Activated naive CD4-positive, alpha-beta T cell treated with anti-CD3 and anti-CD28 coated beads, Interleukin-2, amount 10 ng/mL, durations not matched to agents 7 days and 5 days (primary cell): ENCODE measurements around the gene SEZ6.

Experiments used
- CTCF ChIA-PET: fragments of 350-600 bp; sonication (Branson Sonifier 250); formaldehyde crosslinking; loops from one replicate; lab custom pipeline; 2021; ENCODE audit warnings: antibody characterized with exemption; lab: Charles Lee
- DNase-seq: peaks from one replicate; pipeline ENCODE4 v3.0.0-alpha.2; 2020
- H3K27ac Mint-ChIP-seq: one replicate; pipeline ENCODE4 v1.8.0; 2021; ENCODE audit warnings: mild to moderate bottlenecking, moderate library complexity, mixed read lengths
- H3K27me3 Mint-ChIP-seq: one replicate; pipeline ENCODE4 v1.8.0; 2021; ENCODE audit warnings: mild to moderate bottlenecking, mixed read lengths
- H3K36me3 Mint-ChIP-seq: one replicate; pipeline ENCODE4 v1.8.0; 2021; ENCODE audit warnings: mixed read lengths
- H3K4me1 Mint-ChIP-seq: one replicate; pipeline ENCODE4 v1.8.0; 2021; ENCODE audit warnings: mixed read lengths
- H3K4me3 Mint-ChIP-seq: one replicate; pipeline ENCODE4 v1.8.0; 2021; ENCODE audit warnings: mild to moderate bottlenecking, moderate library complexity, mixed read lengths
- H3K9me3 Mint-ChIP-seq: one replicate; pipeline ENCODE4 v1.8.0; 2021; ENCODE audit warnings: mixed read lengths

Gene SEZ6

DNA sequence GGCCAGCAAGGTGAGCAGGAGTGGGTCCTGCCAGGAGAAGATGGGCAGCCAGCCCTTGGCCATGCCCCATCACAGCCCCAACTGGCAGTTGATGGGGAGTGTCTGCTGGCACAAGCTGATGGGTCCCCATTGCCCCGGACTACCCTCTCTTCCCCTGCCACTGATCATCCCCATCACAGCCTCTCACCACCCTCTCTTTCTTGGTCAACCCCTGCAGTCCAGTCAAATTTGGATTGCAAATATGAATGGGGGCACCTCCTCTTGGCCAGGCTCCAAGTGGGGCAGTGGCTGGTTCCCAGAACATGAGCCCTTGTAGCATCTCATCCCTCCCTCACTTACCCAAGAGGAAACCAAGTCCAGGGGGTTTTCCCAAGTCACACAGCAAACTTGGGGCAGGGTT is 17.4 kb downstream of the SEZ6 start:
- no peak overlapping the region for H3K4me3 Mint-ChIP-seq
- no peaks in the 10 kb centered on the region for H3K9me3 Mint-ChIP-seq
- no peak overlapping the region for H3K27ac Mint-ChIP-seq
- H3K36me3 Mint-ChIP-seq: no peaks in the 10 kb centered on the region
- peaks cover 6% of the 10 kb centered on the region for H3K4me1 Mint-ChIP-seq
- no peak for DNase-seq
- CTCF ChIA-PET: no interaction called here
- H3K27me3 Mint-ChIP-seq: peaks cover 41% of the 10 kb centered on the region

- no peak overlapping the region for H3K4me3 Mint-ChIP-seq
Observed at GRCh38 chr17:28986714-28987655, 18.8 kb downstream of the SEZ6 start.

DNA sequence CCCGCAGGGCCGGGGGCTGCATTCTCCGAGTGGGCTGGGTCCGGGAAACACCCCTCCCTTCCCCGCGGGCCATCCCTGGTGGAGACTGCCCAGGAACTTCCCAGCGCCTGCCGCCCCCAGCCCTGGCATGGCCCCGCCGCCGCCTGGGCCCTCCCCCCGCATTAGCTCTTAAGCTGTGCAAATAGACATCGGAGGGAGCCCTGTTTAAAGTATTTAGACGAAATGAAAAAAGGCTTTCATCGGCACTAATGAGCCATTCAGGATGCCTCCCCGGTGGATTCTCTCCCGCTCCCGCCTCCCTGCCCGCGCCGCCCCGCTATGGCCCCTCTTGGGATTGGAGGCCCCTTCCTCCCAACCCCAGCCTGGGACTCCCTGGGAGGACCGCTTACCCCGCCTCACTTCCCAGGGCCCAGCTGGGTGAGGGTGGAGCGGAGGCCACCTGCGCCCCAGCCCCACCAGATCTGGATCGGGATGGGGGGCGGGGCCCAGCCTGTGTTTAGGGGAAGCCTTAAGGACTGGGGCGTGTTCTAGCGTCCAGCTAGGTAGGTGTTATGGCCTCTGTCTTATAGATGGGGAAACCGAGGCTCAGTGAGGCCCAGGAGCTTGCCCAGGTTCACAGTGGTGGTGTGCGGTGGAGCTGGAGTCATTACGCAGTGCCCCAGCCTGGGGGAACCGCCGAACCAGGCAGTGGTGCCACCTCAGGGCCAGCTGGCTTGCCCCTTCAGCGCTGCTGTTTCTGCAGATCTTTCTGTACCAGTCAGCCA is 19.7 kb downstream of the SEZ6 start:
- no peaks in the 10 kb centered on the region for H3K9me3 Mint-ChIP-seq
- H3K36me3 Mint-ChIP-seq: no peaks in the 10 kb centered on the region
- no peak overlapping the region for H3K4me3 Mint-ChIP-seq
- peaks cover 24% of the 10 kb centered on the region for H3K4me1 Mint-ChIP-seq
- no peak overlapping the region for H3K27ac Mint-ChIP-seq
- peaks cover 24% of the 10 kb centered on the region for H3K27me3 Mint-ChIP-seq
- CTCF ChIA-PET: interaction anchor here (0.7 kb wide), 1 partner anchor 12 kb away, joined by 3 read pairs; no protein-coding TSS in a partner anchor
- no peak for DNase-seq

More at GRCh38 chr17:28986714-28987655, 18.8 kb downstream of the SEZ6 start:
- peaks cover 29% of the 10 kb centered on the region for H3K27me3 Mint-ChIP-seq
- H3K4me1 Mint-ChIP-seq: peaks cover 21% of the 10 kb centered on the region
- no peak for DNase-seq
- CTCF ChIA-PET: interaction anchor here (0.7 kb wide), 1 partner anchor 13 kb away, joined by 3 read pairs; no protein-coding TSS in a partner anchor
- H3K27ac Mint-ChIP-seq: no peak overlapping the region
- no peaks in the 10 kb centered on the region for H3K36me3 Mint-ChIP-seq
- no peaks in the 10 kb centered on the region for H3K9me3 Mint-ChIP-seq

- no peak for DNase-seq
- no peaks in the 10 kb centered on the region for H3K9me3 Mint-ChIP-seq
- no peaks in the 10 kb centered on the region for H3K36me3 Mint-ChIP-seq
- CTCF ChIA-PET: interaction anchor here (1.1 to 1.3 kb wide), 3 partner anchors 23 to 148 kb away, joined by 3 to 4 read pairs (median 3); partner anchors contain the start of gene SEZ6
- no peak overlapping the region for H3K4me3 Mint-ChIP-seq
- peaks cover 24% of the 10 kb centered on the region for H3K4me1 Mint-ChIP-seq
- H3K27ac Mint-ChIP-seq: peak overlapping the region; percentile 90
- peaks cover 19% of the 10 kb centered on the region for H3K27me3 Mint-ChIP-seq
Observed at GRCh38 chr17:28983286-28984230, 22.3 kb downstream of the SEZ6 start.

GRCh38 chr17:28982131-28982793 is 23.6 kb downstream of the SEZ6 start:
- peak; percentile 60 for DNase-seq

DNA sequence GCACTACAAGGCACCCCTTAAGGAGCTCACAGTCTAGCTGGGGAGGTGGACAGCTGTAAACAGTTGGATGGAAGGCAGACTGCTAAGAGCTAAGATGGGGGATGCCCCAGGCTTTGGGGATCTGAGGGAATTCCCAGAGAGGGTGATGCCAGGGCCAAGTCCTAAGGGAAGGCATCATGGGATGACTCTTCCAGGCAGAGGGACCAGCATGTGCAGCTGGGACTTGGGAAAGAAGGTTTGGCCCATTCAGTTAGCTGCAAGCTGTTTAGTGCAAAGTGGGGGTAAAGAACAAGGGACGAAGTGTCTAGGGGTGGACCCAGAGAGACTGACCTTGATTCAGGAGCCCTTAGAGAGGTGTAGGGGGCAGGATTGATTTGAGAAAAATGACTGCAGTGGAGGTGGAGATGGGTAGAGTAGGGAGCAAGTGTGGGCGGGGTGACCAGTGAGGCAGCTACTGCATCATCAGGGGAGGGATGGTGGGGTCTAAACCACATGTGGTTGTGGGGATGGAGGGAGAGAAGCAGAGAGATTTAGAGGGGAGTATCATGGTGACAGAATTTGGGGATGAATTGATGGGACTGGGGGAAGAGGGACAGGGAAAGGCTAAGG is 27.4 kb downstream of the SEZ6 start:
- no peak for DNase-seq
- Mint-ChIP-seq H3K4me1 (peaks cover 18% of the 10 kb centered on the region), H3K27me3 (peaks cover 26% of the 10 kb centered on the region), H3K36me3 (no peaks in the 10 kb centered on the region), H3K9me3 (no peaks in the 10 kb centered on the region), H3K27ac (no peak overlapping the region), H3K4me3 (no peak overlapping the region)
- CTCF ChIA-PET: interaction anchor here (0.8 to 1.1 kb wide), 2 partner anchors 13 kb away, joined by 3 to 4 read pairs; no protein-coding TSS in a partner anchor

More at GRCh38 chr17:28982131-28982793, 23.6 kb downstream of the SEZ6 start:
- Mint-ChIP-seq H3K4me3 (no peak overlapping the region), H3K27me3 (peaks cover 14% of the 10 kb centered on the region), H3K9me3 (no peaks in the 10 kb centered on the region), H3K27ac (peak overlapping the region; percentile 90), H3K36me3 (no peaks in the 10 kb centered on the region), H3K4me1 (peaks cover 24% of the 10 kb centered on the region)
- CTCF ChIA-PET: interaction anchor here (0.7 to 1.3 kb wide), 6 partner anchors 18 to 149 kb away, joined by 3 to 5 read pairs (median 3); partner anchors contain the start of gene SEZ6

DNA sequence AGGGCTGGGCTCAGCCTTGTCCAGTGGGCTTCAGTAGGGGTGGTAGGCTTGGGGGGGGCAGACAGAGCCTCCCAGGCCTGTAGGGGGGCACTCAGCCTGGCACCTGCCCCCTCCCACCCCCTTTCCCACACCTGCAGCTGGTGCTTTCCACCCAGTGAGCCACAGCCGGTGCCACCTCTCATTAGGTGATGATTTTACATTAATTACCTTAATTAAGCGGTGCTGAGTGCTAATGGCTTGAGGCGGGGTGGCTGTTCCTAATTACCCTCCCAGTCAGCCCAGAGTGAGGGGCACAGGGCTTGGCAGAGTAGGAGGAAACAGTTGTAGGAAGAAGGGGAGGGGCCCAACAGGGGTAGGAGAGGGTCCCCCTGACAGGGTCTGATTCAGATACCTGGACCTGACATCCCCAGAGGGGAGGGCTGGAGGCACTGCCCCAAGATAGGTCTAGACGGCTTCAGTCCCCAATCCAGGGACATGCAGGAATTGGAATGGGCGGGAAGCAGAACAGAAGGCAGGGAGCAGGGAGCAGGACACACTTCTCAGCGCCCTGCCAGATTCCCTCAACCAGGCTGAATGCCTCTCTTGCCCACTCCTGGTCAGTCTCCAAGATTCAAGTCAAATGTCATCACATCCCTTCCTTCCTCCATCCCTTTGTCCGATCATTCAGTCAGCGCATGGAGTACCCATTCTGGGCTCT is 28.0 kb downstream of the SEZ6 start:
- Mint-ChIP-seq H3K27ac (peak overlapping the region; percentile 21), H3K9me3 (no peaks in the 10 kb centered on the region), H3K36me3 (no peaks in the 10 kb centered on the region), H3K4me3 (no peak overlapping the region), H3K4me1 (peaks cover 11% of the 10 kb centered on the region), H3K27me3 (peaks cover 26% of the 10 kb centered on the region)
- CTCF ChIA-PET: interaction anchor here (0.8 kb wide), 1 partner anchor 12 kb away, joined by 3 read pairs; no protein-coding TSS in a partner anchor
- no peak for DNase-seq

DNA sequence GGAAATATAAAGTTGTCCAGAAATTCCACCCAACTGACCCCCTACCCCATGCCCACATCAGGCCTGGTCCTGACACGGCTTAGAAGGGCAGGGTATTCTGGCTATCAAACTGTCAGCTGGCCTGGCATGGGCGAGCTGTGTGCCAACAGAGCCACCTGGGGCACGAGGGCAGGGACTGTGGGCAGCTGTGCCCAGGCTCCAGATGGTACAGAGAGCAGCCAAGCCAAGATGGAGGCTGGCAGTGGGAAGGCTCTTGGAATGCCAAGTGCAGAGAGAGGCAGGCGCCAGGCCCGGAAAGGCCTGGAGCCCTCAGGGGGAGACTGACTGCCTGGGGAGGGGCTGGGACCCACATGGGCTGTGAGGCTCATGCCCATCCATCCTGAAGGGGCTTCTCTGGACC is 30.2 kb downstream of the SEZ6 start:
- H3K27me3 Mint-ChIP-seq: peaks cover 41% of the 10 kb centered on the region
- H3K4me3 Mint-ChIP-seq: no peak overlapping the region
- no peak overlapping the region for H3K27ac Mint-ChIP-seq
- CTCF ChIA-PET: no interaction called here
- no peaks in the 10 kb centered on the region for H3K36me3 Mint-ChIP-seq
- no peak for DNase-seq
- H3K4me1 Mint-ChIP-seq: no peaks in the 10 kb centered on the region
- H3K9me3 Mint-ChIP-seq: no peaks in the 10 kb centered on the region

GRCh38 chr17:28975031-28975430 is 30.8 kb downstream of the SEZ6 start:
- CTCF ChIA-PET: no interaction called here
- no peak overlapping the region for H3K4me3 Mint-ChIP-seq
- no peak overlapping the region for H3K27ac Mint-ChIP-seq
- H3K36me3 Mint-ChIP-seq: no peaks in the 10 kb centered on the region
- peaks cover 46% of the 10 kb centered on the region for H3K27me3 Mint-ChIP-seq
- no peaks in the 10 kb centered on the region for H3K9me3 Mint-ChIP-seq
- no peak for DNase-seq
- H3K4me1 Mint-ChIP-seq: no peaks in the 10 kb centered on the region

- H3K27me3 Mint-ChIP-seq: peaks cover 50% of the 10 kb centered on the region
- H3K27ac Mint-ChIP-seq: no peak overlapping the region
- H3K4me3 Mint-ChIP-seq: no peak overlapping the region
Observed at GRCh38 chr17:28974451-28974850, 31.4 kb downstream of the SEZ6 start.

GRCh38 chr17:28973425-28973824 is 32.4 kb downstream of the SEZ6 start:
- no peak overlapping the region for H3K27ac Mint-ChIP-seq
- CTCF ChIA-PET: interaction anchor here (0.8 to 3.1 kb wide), 4 partner anchors 8 to 143 kb away, joined by 3 to 17 read pairs (median 8); no protein-coding TSS in a partner anchor
- H3K4me1 Mint-ChIP-seq: no peaks in the 10 kb centered on the region
- H3K27me3 Mint-ChIP-seq: peaks cover 55% of the 10 kb centered on the region
- no peak for DNase-seq
- no peak overlapping the region for H3K4me3 Mint-ChIP-seq
- H3K36me3 Mint-ChIP-seq: no peaks in the 10 kb centered on the region
- H3K9me3 Mint-ChIP-seq: no peaks in the 10 kb centered on the region

More at GRCh38 chr17:28974451-28974850, 31.4 kb downstream of the SEZ6 start:
- H3K4me1 Mint-ChIP-seq: no peaks in the 10 kb centered on the region
- H3K36me3 Mint-ChIP-seq: no peaks in the 10 kb centered on the region
- CTCF ChIA-PET: interaction anchor here (1.8 to 3.1 kb wide), 2 partner anchors 9 to 142 kb away, joined by 9 to 17 read pairs; no protein-coding TSS in a partner anchor
- no peak for DNase-seq
- no peaks in the 10 kb centered on the region for H3K9me3 Mint-ChIP-seq

DNA sequence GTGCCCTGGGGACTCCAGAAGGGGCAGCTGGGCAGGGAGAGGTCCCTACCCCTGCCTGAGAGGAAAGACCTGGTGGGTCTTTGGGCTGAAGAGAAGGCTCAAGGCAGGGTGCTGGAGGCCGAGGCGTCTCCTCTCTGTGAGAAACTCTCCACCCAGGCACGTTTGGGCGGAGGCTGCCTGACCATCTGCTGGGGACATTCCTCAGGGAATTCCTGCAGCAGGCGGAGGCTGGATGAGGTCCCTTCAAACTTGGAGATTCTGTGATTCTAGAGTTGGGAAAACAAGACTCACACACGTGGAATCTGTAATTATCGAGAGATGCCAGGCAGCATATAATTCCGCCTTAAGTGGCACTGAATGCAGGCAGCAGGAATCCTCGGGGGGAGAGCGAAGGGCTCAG is 33.4 kb downstream of the SEZ6 start:
- no peak overlapping the region for H3K4me3 Mint-ChIP-seq
- H3K27me3 Mint-ChIP-seq: peaks cover 49% of the 10 kb centered on the region

More for the DNA sequence above, 33.4 kb downstream of the SEZ6 start:
- no peak overlapping the region for H3K27ac Mint-ChIP-seq
- H3K4me1 Mint-ChIP-seq: no peaks in the 10 kb centered on the region
- H3K9me3 Mint-ChIP-seq: no peaks in the 10 kb centered on the region
- DNase-seq: no peak
- H3K36me3 Mint-ChIP-seq: no peaks in the 10 kb centered on the region
- CTCF ChIA-PET: interaction anchor here (1.6 to 3.1 kb wide), 3 partner anchors 7 to 144 kb away, joined by 7 to 17 read pairs (median 9); no protein-coding TSS in a partner anchor
